PC-3 (cell line): Measurements from ENCODE around the gene ZNF839.

Experiments used
- EZH2 ChIP-seq: fragments of 300-600 bp; sonication (generic); IDR thresholded peaks from one replicate; pipeline ENCODE4 v1.6.1; 2017; ENCODE audit warnings: antibody characterized with exemption, mild to moderate bottlenecking, low read length; ENCODE audit not compliant: unreplicated experiment
- TF ChIP-seq, protein P1 (sequence below): fragments of 300-600 bp; sonication (generic); conservative IDR thresholded peaks from 2 replicates; pipeline ENCODE4 v1.5.1; 2017; ENCODE audit warnings: antibody characterized with exemption, low read depth, mild to moderate bottlenecking, low read length

DNA sequence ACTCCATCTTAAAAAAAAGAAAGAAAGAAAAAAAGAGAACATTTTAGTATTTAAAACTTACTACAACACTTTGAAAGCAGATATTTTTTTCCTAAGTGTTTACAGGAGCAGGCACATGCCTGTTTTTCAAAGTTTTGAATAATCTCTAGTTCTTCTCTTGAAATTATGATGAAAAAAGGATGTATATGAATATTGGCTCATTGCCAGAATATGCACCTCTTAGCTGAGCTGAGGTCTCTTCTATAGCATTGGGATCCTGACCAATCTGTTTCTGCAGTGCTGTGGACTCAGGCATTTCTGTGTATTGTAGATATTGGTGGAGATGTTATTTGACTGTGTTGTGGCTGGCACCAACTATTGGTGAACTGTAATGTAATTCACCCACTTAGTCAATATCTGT is 58.1 kb downstream of the ZNF839 start:
- TF ChIP-seq, protein P1, sequence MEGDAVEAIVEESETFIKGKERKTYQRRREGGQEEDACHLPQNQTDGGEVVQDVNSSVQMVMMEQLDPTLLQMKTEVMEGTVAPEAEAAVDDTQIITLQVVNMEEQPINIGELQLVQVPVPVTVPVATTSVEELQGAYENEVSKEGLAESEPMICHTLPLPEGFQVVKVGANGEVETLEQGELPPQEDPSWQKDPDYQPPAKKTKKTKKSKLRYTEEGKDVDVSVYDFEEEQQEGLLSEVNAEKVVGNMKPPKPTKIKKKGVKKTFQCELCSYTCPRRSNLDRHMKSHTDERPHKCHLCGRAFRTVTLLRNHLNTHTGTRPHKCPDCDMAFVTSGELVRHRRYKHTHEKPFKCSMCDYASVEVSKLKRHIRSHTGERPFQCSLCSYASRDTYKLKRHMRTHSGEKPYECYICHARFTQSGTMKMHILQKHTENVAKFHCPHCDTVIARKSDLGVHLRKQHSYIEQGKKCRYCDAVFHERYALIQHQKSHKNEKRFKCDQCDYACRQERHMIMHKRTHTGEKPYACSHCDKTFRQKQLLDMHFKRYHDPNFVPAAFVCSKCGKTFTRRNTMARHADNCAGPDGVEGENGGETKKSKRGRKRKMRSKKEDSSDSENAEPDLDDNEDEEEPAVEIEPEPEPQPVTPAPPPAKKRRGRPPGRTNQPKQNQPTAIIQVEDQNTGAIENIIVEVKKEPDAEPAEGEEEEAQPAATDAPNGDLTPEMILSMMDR: no peak
- TF ChIP-seq EZH2: no peak
